Erythroblast (primary cell): ENCODE results near the gene POLR3GL.
A peak's percentile ranks its signal among the peaks of the same experiment; 100 is the strongest.
"Not testable (repeated sequence)": the region's sequence is repeated elsewhere in the genome, so short reads cannot be mapped to it uniquely, and the experiment has no call there.

ENCODE experiments used
- DNase-seq, 2 experiments: peaks; one replicate each; lab custom pipeline; 2025; lab: John Stamatoyannopoulos, UW
- GATA1 ChIP-seq: IDR thresholded peaks from 2 replicates; pipeline ENCODE4 v1.6.1; 2011; ENCODE audit warnings: low read depth, mild to moderate bottlenecking, control low read depth, low read length, moderate library complexity
- POLR2A ChIP-seq: IDR thresholded peaks from 2 replicates; pipeline ENCODE4 v1.6.1; 2011; ENCODE audit warnings: mild to moderate bottlenecking, low read length

POLR3GL gene

GRCh38 chr1:145964328-145965118 is at the start of gene POLR3GL, which contains the start of gene ANKRD34A:
TSS of gene POLR3GL (plus strand) at chr1:145964690. CDS start at chr1:145974866, 10,176 bp downstream.
TSS of gene ANKRD34A (minus strand) at chr1:145964575. CDS start at chr1:145961759, 2,816 bp downstream.
- peak; percentile 95 for DNase-seq
- TF ChIP-seq POLR2A (peak; percentile 99), GATA1 (no peak)

DNA sequence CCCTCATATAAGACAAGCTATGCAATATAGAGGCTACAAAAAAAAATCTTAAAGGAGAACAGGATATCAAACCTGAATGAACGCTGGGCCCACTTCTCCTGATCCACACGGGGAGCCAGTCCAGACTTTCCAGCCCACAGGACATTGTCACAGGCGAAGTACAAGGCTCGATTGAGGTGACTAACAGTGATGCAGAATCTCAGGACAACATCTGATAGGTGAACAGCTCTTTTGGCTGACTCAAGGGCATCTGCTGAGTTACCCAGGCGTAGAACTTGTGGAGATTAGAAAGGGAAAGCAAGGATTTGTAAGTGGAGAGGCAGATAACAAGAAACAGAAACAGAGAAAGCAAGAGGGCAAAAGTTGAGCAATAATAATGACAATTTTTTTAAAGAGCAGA is 47.7 kb upstream of the POLR3GL start:
- no peak for TF ChIP-seq GATA1
- no peak for TF ChIP-seq POLR2A
- DNase-seq, result peak; percentile 29 to 44

DNA sequence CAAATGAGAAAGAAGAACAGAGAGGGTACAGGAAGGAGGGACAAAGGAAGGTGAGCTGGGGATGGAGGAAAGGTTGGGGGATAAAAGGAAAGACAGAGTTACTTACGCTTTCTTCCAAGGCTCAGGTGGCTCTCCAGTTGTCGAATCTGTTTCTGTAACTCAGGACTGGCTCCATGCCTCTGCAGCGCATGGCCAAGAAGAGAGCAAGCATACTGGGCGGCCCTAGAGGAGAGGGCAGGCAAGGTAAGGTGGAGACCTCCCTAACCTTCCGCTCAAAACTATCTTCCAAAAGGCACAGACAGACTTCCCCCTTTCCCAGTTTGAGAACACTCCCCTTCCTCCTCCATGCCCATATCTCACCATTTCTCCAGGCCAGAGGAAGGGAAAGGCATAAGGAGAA is 46.9 kb upstream of the POLR3GL start:
- no peak for DNase-seq
- no peak for TF ChIP-seq GATA1
- TF ChIP-seq POLR2A, result no peak

DNA sequence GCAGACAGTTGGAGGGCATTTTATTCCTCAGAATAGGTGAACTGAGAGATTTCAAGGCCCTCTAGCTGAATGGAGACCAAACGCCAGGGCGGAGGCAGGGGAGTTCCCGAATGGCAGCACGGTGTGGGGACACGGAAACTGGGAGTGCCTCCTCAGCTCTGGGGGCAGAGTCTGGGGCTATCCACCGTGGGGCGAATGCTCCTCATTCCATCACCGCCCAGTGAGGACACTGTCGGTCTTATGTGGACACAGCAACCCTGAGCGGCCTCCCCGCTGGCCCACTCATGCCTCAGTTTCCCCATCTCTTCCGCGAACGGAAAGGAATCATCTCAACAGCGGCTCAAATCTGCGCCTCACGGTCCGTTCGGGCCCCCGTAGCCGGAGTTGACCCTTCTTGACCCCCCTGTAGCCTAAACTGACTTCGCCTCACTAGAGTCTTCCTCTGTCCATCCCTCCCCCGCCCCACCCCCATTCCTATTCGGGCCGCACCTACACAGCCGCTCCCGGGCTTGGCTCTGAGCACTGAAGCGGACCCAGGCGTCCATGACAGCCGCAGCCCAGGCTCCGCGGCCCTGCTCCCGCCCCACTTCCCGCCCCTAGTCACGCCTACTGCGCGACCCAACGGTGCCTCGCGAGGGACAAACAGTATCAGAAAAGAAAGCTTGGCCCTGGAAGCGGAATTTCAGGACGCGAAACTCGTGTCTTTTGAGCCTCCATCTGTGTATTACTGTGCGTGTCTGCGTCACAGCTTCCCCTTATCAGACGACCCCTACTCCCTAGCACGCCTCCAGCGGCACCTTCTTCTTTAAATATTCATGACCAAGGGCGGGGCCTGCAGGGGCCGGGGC is 46.1 kb upstream of the POLR3GL start, which contains the start of gene PEX11B:
Gene PEX11B (minus strand): TSS at position 574 of the 848 bp plus-strand sequence. CDS start 29 bp downstream, at position 545.
- TF ChIP-seq POLR2A (peak; percentile 73), GATA1 (no peak)
- DNase-seq, result peak; percentile 94

- TF ChIP-seq POLR2A (peak; percentile 6), GATA1 (no peak)
- DNase-seq, result peak; percentile 60 to 70
Observed at GRCh38 chr1:145918992-145919939, 45.2 kb upstream of the POLR3GL start.

GRCh38 chr1:145920297-145920696 is 44.2 kb upstream of the POLR3GL start:
- not testable (repeated sequence) for DNase-seq

- no peak for DNase-seq
Observed at GRCh38 chr1:145922266-145922665, 42.2 kb upstream of the POLR3GL start.

GRCh38 chr1:145926686-145927062 is 37.8 kb upstream of the POLR3GL start:
- TF ChIP-seq POLR2A (no peak), GATA1 (no peak)
- DNase-seq, result peak in 1 of 2 experiments; percentile 56

More at GRCh38 chr1:145922266-145922665, 42.2 kb upstream of the POLR3GL start:
- TF ChIP-seq POLR2A, result no peak
- TF ChIP-seq GATA1, result no peak

GRCh38 chr1:145927063-145927886 is 37.2 kb upstream of the POLR3GL start, which contains the start of gene RBM8A:
TSS of gene RBM8A (minus strand) at chr1:145927484. CDS start at chr1:145927426, 58 bp downstream.
- peak; percentile 98 to 99 for DNase-seq
- TF ChIP-seq POLR2A, result peak; percentile 99
- no peak for TF ChIP-seq GATA1

DNA sequence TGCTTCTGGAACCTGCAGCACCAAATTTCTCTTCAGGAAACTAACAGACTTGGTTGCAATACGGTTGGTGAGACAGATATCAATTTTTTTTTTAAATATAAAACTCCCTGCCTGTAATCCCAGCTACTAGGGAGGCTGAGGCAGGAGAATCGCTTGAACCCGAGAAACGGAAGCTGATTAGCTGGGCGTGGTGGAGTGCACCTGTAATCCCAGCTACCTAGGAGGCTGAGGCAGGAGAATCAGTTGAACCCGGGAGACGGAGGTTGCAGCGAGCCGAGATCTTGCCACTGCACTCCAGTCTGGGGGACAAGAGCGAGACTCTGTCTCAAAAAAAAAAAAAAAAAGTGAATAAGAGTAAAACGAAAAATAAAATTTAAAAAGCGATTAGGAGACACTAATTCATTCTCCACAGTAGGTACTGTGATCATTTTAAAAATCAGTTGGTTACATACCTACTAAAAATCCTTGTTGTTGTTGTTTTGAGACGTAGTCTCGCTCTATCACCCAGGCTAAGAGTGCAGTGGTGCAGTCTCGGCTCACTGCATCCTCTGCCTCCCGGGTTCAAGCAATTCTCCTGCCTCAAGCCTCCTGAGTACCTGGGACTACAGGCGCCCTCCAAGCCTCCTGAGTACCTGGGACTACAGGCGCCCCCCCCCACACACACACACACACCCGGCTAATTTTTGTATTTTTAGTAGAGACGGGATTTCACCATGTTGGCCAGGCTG is 36.4 kb upstream of the POLR3GL start:
- DNase-seq, result no peak
- TF ChIP-seq GATA1, result no peak
- TF ChIP-seq POLR2A, result no peak

DNA sequence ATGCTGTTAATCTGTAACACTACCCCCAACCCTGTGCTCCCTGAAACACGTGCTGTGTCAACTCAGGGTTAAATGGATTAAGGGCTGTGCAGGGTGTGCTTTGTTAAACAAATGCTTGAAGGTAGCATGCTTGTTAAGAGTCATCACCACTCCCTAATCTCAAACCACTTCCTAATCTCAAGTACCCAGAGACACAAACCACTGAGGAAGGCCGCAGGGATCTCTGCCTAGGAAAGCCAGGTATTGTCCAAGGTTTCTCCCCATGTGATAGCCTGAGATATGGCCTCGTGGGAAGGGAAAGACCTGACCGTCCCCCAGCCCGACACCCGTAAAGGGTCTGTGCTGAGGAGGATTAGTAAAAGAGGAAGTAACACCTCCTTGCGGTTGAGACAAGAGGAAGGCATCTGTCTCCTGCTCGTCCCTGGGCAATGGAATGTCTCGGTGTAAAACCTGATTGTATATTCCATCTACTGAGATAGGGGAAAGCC is 31.9 kb upstream of the POLR3GL start:
- DNase-seq, result peak; percentile 21 to 45

- DNase-seq, result no peak
Observed at GRCh38 chr1:145935708-145936107, 28.8 kb upstream of the POLR3GL start.

More at GRCh38 chr1:145935708-145936107, 28.8 kb upstream of the POLR3GL start:
- TF ChIP-seq POLR2A (no peak), GATA1 (no peak)
